Measurements from ENCODE around the gene HLCS.

The HLCS gene

DNA sequence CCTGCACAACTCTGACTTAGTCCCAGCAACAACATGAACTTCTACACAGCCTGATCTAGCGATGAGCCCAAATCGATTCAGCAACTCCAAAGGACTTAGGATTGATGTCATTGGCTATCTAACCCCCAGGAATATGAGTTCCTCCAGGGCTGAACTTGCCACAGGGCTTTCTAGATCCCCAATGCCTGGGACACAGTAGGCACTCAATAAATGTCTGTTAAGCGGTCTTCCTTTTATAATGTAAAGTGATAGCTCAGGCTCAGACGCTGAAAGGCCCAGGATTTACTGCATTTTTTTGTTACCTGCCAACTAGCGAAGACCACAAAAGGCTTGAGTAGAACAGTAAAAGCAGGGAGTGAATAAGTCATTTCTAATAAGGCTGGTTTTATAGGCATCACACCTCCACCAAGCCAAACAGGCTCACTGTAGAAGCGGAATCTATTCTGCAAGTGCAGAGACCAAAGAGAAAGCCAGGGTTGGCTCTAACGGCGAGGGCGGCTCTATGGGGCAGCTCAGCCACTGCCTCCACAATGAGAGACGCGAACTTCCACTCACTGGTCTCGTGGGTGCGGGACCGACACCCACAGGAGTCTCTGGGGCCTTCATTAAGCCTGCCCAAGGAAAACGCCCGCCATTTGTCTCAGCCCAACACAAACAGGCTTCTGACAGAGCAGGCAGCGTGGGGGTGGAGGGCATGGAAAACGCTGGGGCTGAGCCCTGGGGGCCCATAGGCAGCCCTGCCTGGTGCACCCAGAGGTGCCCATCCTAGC lies 52.0 kb downstream of the HLCS start:
- no peak for DNase-seq

DNA sequence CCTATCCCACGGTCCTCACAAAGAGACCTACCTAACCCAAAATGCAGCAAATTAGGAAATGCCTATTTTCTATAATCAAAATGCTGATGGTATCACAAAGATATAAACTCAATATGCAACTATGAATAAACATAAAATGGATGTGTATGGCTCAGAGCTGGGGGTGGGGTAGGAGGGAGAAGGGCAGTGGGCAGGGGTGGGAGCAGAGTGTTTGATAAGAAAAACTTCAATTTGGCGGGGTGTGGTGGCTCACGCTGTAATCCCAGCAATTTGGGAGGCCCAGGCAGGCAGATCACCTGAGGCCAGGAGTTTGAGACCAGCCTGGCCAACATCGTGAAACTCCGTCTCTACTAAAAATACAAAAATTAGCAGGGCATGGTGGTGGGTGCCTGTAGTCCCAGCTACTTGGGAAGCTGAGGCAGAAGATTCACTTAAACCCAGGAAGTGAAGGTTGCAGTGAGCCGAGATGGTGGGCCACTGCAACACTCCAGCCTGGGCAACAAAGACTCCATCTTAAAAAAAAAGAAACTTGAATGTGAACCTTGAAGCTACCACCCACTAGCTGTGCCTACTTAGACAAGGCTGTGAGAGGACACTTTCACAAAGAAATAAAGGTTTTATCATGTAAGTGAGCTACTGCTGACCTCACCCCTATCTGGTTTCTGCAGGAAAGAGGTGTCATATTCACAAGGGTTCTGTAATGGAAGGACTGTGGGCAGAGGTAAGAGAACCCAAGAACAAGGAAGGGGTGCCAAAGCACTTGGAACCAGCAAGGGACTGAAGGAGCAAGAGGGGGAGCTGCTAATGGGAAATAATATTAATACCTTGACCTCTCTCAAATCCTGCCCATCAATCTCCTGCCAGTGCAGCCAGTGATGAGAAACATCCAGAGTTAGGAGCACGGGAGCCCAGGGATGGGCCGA lies 53.0 kb downstream of the HLCS start:
- DNase-seq: no peak

DNA sequence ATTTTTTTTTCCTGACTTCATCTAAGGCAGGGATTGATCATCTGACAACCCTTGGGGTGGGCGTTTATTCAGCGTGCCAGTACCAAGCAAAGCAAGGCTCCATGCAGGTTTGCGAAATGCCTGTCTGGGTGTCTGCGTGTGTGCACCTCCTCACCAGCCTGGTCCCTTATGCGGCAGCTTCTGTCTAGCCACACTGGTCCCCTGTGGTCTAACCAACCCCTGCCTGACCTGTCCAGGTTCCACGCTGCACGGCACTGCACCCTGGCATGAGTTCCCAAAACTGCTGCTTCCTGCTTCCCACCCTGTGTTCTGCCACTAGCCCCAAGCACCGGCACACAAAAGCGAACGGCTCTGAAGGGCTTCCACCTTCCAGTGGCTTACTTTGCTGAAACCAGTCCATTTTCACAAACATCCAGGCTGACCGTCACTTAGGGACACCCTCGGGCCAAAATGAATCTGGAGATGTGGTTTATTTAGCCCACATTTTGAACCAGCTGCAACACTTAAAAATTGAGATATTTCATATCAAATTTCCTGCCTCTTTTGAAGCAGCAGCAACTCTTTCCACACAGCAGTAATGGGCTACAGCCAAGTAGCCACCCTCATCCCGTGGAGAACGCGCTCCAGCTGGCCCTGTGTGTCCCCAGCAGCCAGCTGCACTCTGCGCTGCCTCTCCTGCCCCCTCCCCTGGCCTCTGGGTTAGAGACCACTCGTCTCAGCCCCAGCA lies 55.7 kb downstream of the HLCS start:
- no peak for DNase-seq

GRCh38 chr21:36909901-36910561 lies 56.4 kb downstream of the HLCS start:
- DNase-seq: no peak

- no peak for DNase-seq
Observed at GRCh38 chr21:36909423-36909822, 57.0 kb downstream of the HLCS start.

DNA sequence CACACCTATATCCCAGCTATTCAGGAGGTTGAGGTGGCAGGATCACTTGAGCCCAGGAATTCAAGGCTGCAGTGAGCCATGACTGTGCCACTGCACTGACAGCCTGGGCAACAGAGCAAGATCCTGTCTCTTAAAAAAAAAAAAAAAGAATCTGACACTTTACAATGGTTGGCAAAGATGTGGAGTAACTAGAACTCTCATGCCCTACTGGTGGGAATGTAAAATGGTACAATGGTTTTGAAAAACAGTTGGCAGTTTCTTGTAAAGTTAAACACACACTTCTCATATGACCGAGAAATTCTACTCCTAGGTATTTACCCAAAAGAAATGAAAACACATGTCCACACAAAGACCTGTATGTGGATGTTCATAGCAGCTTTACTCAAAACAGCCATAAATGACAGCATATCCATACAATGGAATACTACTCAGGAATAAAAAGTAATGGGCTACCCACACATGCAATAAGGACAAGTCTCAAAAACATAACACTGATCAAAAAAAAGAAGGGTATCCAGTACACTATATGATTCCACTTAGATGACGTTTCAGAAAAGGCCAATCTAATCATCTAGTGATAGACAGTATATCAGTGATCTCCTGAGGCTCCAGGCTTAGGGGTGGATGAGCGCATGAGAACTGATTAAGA lies 58.1 kb downstream of the HLCS start:
- no peak for DNase-seq

GRCh38 chr21:36904093-36904666 lies 62.3 kb downstream of the HLCS start:
- no peak for DNase-seq

GRCh38 chr21:36902793-36903192 lies 63.7 kb downstream of the HLCS start:
- no peak for DNase-seq

DNA sequence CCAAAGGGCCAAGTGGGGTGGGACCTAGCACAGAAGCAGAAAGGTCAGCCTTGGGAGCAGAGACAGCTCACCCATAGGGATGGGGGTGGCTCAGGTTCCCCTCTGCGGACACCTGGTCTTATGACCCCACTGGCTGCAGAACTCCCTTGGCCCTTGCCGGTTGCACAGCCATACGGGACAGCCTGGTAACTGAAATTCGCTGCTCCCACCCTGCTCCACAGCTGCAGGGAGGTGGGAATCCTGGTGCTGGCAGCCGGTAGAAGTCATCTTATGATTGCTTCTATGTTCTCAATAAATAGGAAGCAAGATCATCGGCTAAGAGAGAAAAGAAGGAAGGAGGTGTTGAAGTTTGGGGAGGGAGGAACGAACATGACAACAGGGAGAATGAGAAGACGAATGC lies 64.1 kb downstream of the HLCS start:
- DNase-seq: no peak

- DNase-seq: no peak
Observed at GRCh38 chr21:36901575-36901974, 64.9 kb downstream of the HLCS start.

GRCh38 chr21:36893581-36893980 lies 72.9 kb downstream of the HLCS start:
- no peak for DNase-seq

DNA sequence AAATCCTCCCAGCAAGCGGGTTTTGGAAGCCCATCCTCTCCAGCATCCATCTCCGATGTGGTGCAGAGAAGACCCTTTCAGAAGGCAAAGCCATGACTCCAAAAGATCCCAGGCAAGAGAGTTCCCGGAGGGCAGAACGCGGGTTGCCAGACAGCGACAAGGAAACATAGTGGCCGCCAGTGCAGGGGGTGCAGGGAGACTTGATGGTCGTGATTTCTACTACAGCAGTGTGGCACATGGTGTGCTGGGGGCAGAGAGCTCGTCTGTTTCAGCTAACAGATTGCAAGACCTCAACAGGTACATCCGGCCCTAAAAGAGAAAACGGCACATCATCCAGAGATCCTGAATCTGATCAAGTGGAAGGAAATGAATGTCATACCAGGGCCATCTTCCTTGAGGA lies 74.3 kb downstream of the HLCS start:
- no peak for DNase-seq

GRCh38 chr21:36891692-36892091 lies 74.8 kb downstream of the HLCS start:
- DNase-seq: no peak

DNA sequence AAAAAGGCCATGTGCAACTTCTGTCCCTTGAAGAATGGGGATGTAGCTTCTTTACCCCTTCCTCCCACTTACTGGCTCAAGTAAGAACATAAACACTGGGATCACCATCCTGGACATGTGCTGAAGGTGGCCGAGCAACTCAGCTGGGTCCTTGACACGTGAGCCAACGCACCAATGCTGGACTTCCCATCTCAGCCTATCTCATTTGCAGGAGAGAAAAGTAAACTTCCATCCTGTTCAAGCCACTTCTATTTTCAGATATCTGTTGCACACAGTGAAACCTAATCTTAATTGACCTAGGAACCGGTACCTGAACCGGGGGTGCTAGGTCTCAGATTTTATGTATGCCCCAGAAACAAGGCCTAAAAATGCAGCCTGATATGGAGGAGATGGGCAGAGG lies 75.3 kb downstream of the HLCS start:
- no peak for DNase-seq

DNA sequence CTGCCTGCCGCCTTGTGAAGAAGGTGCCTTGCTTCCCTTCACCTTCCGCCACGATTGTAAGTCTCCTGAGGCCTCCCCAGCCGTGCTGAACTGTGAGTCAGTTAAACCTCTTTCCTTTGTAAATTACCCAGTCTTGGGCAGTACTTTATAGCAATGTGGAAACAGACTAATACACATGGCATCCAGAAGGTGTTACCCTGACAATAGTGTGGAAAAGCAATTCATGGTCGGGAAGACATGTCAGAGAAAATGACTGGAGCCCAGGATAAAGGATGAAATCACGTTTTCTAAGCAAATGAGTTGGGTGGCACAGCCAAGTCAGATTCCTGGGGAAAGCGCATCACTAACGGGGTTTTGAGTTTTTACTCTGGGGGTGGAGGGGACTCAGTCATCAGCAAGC lies 76.4 kb downstream of the HLCS start:
- no peak for DNase-seq

- no peak for DNase-seq
Observed at GRCh38 chr21:36889401-36889800, 77.1 kb downstream of the HLCS start.

DNA sequence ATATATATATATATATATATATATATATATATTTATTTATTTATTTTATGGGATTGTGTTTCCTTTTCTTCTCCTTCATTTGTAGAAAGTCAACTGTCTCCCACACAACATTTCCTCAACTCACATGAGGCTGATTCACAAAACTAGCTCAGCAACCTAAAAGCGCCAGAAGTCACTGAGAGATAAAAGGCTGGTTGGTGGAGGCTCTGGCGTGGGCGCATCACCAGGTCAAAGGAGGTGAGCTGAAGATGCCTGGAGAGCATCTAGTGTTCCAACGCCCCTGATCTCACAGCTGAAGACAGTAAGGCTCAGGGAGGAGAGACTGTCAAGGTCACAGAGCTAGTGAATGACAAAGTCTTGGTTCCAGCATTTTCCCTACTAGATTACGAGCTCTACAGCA lies 78.0 kb downstream of the HLCS start:
- no peak for DNase-seq

- DNase-seq: no peak
Observed at GRCh38 chr21:36887963-36888362, 78.5 kb downstream of the HLCS start.

DNA sequence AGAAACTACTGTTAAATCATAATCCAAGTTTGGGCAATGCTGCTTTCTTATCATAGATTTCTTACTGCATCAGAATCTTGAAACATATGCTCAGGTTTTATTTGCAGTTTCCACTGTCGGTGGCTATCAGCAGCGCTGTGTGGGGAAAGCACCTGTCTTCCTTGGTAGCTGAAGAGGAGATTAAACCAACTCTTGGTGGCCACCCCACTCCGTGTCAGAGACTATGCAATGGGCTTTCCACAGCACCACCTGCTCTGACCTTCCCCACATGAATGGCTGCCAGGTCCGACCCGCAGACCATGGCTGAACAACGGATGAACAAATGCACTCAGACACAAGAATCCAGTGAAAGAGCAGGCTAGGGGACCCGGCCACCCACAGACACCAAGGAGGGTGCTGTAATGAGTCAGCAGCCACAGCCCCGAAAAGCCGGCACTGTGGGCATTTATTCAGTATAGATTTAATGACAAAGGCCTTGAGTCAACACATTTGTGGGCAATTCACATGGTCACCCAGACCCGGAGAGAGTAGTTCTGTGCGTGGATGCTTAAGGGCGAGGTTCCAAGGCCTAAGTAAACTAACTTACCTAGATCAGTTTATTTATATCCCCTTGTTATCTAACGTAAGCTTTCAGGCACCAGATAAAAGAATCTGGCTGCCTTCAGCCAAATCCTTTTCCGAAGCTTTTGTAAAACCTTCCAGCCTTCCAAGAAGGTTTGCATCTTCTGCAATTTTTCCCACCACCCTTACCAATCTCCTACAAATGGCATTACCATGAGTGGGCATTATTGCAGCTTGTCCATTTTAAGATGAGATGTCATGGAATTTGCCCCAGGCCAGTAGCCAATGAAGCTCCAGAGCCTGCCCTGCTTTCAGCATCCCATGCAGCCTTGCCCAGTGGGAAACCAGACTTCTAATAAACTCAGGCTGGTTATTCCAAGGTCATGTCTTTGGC lies 82.7 kb downstream of the HLCS start:
- no peak for DNase-seq

- DNase-seq: no peak
Observed at GRCh38 chr21:36882776-36883175, 83.7 kb downstream of the HLCS start.

DNA sequence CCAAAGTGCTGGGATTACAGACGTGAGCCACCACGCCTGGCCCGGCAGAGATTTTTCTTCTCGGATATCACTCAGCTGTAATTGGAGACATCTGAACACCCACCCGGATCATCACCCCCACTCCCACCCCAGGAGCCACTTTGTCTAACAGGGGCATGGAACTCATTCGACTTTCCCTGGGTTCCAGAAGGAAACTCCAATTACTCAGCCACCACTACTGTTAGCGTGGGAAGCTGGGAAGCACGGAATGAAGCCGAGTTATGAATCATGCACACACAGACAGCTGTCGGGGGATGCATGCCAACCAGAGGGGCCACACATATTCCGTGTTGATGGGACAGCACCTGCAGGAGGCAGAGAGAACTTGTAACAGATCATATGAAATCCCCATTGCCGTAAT lies 85.2 kb downstream of the HLCS start:
- no peak for DNase-seq

Measured in NK-92 treated with Interleukin-12 subunit alpha and Interleukin-12 subunit beta, amount 100 ng/mL, for 24 hours (cell line).